Endothelial cell of umbilical vein (primary cell): Measurements from ENCODE around the gene SEC62. TPM values are rescaled to one million over a fixed set of nuclear protein-coding genes. Genes with fewer than 3 reads are reported as not detected.

ENCODE experiments used
- BruUV-seq: library from RNA; stranded (reverse); fragments of 400-500 nt; replicated peaks from 2 replicates; lab custom pipeline; 2021; lab: Mats Ljungman, UMichigan
- CTCF ChIA-PET: fragments of 300-600, 350-600 bp; sonication (Branson Sonifier 250); formaldehyde crosslinking; loops from one replicate; lab custom pipeline; 2021; ENCODE audit warnings: antibody characterized with exemption, inconsistent platforms; lab: Charles Lee
- POLR2A ChIA-PET: fragments of 300-600, 350-600 bp; sonication (Branson Sonifier 250); formaldehyde crosslinking; loops from one replicate; lab custom pipeline; 2021; ENCODE audit warnings: antibody characterized with exemption, inconsistent platforms; lab: Charles Lee
- DNase-seq: peaks from one replicate; pipeline ENCODE4 v3.0.0-alpha.2; 2011; ENCODE audit warnings: low read depth, low spot score
- FAIRE-seq: peaks from 2 replicates; lab custom pipeline; 2011; peaks lifted over from hg19 to GRCh38; lab: Jason Lieb, UNC
- H2AFZ ChIP-seq: 2 replicates; pipeline ENCODE4 v1.6.0; 2012; ENCODE audit warnings: low read depth, low read length, control low read depth, inconsistent platforms
- H3K27ac ChIP-seq: 2 replicates; pipeline ENCODE4 v1.5.1; 2011; ENCODE audit warnings: low read depth, mild to moderate bottlenecking, control low read depth, low read length, moderate library complexity; ENCODE audit not compliant: insufficient read depth
- H3K27me3 ChIP-seq, 2 experiments: 2 replicates each; pipeline versions ENCODE4 v1.6.0 to v1.6.1; 2011; ENCODE audit warnings: low read length in 2 of 2, mixed read lengths in 1 of 2; ENCODE audit not compliant: control insufficient read depth in 2 of 2, insufficient read depth in 2 of 2
- H3K36me3 ChIP-seq, 2 experiments: 2 replicates in 1 of 2; 3 replicates in 1 of 2; pipeline ENCODE4 v1.5.1; 2011; ENCODE audit warnings: low read length in 2 of 2, mild to moderate bottlenecking in 1 of 2, moderate library complexity in 1 of 2; ENCODE audit not compliant: control insufficient read depth in 2 of 2, insufficient read depth in 2 of 2; ENCODE audit errors: extremely low read depth in 1 of 2
- H3K4me1 ChIP-seq: 3 replicates; pipeline ENCODE4 v1.5.1; 2011; ENCODE audit warnings: mild to moderate bottlenecking, low read length; ENCODE audit not compliant: control insufficient read depth, insufficient read depth; ENCODE audit errors: extremely low read depth
- H3K4me2 ChIP-seq: 2 replicates; pipeline ENCODE4 v1.6.1; 2011; ENCODE audit warnings: low read length, control low read depth, mixed read lengths; ENCODE audit not compliant: insufficient read depth
- H3K4me3 ChIP-seq, 3 experiments: fragments of 200-600 bp in 1 of 3; sonication (generic), shearing (Covaris generic) in 1 of 3; replicated peaks in 1 of 3; 2 replicates each; pipeline ENCODE4 v1.5.1; 2011 to 2016; ENCODE audit warnings: control low read depth in 3 of 3, low read length in 3 of 3, mild to moderate bottlenecking in 2 of 3, inconsistent platforms in 1 of 3, low read depth in 1 of 3, moderate library complexity in 1 of 3; ENCODE audit not compliant: insufficient read depth in 1 of 3
- H3K79me2 ChIP-seq: 2 replicates; pipeline ENCODE4 v1.6.0; 2012; ENCODE audit warnings: low read length, inconsistent platforms; ENCODE audit not compliant: control insufficient read depth, insufficient read depth
- H3K9ac ChIP-seq: replicated peaks from 2 replicates; pipeline ENCODE3; 2011; ENCODE audit warnings: low read length, control low read depth; ENCODE audit not compliant: insufficient read depth; ENCODE audit errors: extremely low read depth
- H3K9me1 ChIP-seq: replicated peaks from 3 replicates; pipeline ENCODE4 v1.6.0; 2011; ENCODE audit warnings: mild to moderate bottlenecking, low read length; ENCODE audit not compliant: control insufficient read depth, insufficient read depth; ENCODE audit errors: extremely low read depth
- H3K9me3 ChIP-seq: replicated peaks from 2 replicates; pipeline ENCODE4 v1.5.1; 2012; ENCODE audit warnings: low read length, inconsistent platforms; ENCODE audit not compliant: control insufficient read depth, insufficient read depth
- H4K20me1 ChIP-seq: replicated peaks from 2 replicates; pipeline ENCODE3; 2011; ENCODE audit warnings: mild to moderate bottlenecking, low read length; ENCODE audit not compliant: control insufficient read depth, insufficient read depth; ENCODE audit errors: extremely low read depth
- CTCF ChIP-seq, 2 donors: IDR thresholded peaks; 1 replicate in 1 of 2; 2 replicates in 1 of 2; pipeline ENCODE4 v1.5.1; 2011; ENCODE audit warnings: low read length in 2 of 2, mild to moderate bottlenecking in 2 of 2, moderate library complexity in 2 of 2, control low read depth in 1 of 2, inconsistent platforms in 1 of 2, low read depth in 1 of 2; ENCODE audit not compliant: insufficient read depth in 1 of 2; ENCODE audit errors: extremely low read depth in 1 of 2
- EZH2 ChIP-seq: IDR thresholded peaks from 2 replicates; pipeline ENCODE4 v1.6.1; 2012; ENCODE audit warnings: borderline replicate concordance, low read depth, mild to moderate bottlenecking, moderate library complexity, low read length, inconsistent platforms; ENCODE audit not compliant: severe bottlenecking
- FOS ChIP-seq: IDR thresholded peaks from 2 replicates; pipeline ENCODE4 v1.6.1; 2011; ENCODE audit warnings: mild to moderate bottlenecking, low read length, moderate library complexity, borderline replicate concordance; ENCODE audit not compliant: insufficient read depth
- GATA2 ChIP-seq: IDR thresholded peaks from 2 replicates; pipeline ENCODE4 v1.7.0; 2011; ENCODE audit warnings: low read depth, mild to moderate bottlenecking, moderate library complexity, mixed read lengths, low read length; ENCODE audit not compliant: insufficient read length, insufficient read depth
- JUN ChIP-seq: IDR thresholded peaks from 2 replicates; pipeline ENCODE4 v1.6.1; 2011; ENCODE audit warnings: borderline replicate concordance, low read depth; ENCODE audit not compliant: insufficient read length, insufficient read depth
- MYC ChIP-seq: IDR thresholded peaks from one replicate; pipeline ENCODE4 v1.6.1; 2011; ENCODE audit warnings: mild to moderate bottlenecking, low read depth, low read length
- POLR2A ChIP-seq: IDR thresholded peaks from 2 replicates; pipeline ENCODE4 v1.6.1; 2012; ENCODE audit warnings: low read depth, mild to moderate bottlenecking, control low read depth, low read length
- POLR2AphosphoS5 ChIP-seq: IDR thresholded peaks from 2 replicates; pipeline ENCODE4 v1.6.1; 2012; ENCODE audit warnings: low read depth, mild to moderate bottlenecking, control low read depth, low read length, moderate library complexity; ENCODE audit not compliant: insufficient read depth
- dilution Hi-C: fragments of 300-500 bp; cut with MboI; formaldehyde crosslinking; loops from one replicate; pipeline ENCODE4 v1.15.0; 2019; ENCODE audit warnings: low sequenced_read_pairs; ENCODE audit not compliant: extremely low pct_ligation_motif_present
- intact Hi-C: fragments of 100-400 bp; cut with micrococcal nuclease; formaldehyde crosslinking; loops from one replicate; pipeline ENCODE4 v1.10.0; 2022
- polyA plus RNA-seq, 4 experiments: library from polyadenylated mRNA; depleted of rRNA in 3 of 4; stranded (reverse) in 3 of 4; unstranded in 1 of 4; fragments of >200 nt; gene quantifications; 2 replicates each; pipeline versions ENCODE4 v1.2.1 to v1.2.3, GENCODE V29; 2011 to 2012; ENCODE audit warnings: missing spikeins in 1 of 4
- total RNA-seq: library from RNA; stranded (reverse); gene quantifications from 2 replicates; pipeline ENCODE4 v1.2.3, GENCODE V29; 2021
- TF ChIP-seq, protein P1 (sequence below): IDR thresholded peaks from 2 replicates; pipeline ENCODE4 v1.6.1; 2011; ENCODE audit not compliant: insufficient read depth, insufficient read length

Gene SEC62
- total and polyA plus RNA-seq, 2 donors (not counting 3 experiments of a cell fraction or from before 2014, with no cell fraction given): 90.7 to 90.8 TPM

DNA sequence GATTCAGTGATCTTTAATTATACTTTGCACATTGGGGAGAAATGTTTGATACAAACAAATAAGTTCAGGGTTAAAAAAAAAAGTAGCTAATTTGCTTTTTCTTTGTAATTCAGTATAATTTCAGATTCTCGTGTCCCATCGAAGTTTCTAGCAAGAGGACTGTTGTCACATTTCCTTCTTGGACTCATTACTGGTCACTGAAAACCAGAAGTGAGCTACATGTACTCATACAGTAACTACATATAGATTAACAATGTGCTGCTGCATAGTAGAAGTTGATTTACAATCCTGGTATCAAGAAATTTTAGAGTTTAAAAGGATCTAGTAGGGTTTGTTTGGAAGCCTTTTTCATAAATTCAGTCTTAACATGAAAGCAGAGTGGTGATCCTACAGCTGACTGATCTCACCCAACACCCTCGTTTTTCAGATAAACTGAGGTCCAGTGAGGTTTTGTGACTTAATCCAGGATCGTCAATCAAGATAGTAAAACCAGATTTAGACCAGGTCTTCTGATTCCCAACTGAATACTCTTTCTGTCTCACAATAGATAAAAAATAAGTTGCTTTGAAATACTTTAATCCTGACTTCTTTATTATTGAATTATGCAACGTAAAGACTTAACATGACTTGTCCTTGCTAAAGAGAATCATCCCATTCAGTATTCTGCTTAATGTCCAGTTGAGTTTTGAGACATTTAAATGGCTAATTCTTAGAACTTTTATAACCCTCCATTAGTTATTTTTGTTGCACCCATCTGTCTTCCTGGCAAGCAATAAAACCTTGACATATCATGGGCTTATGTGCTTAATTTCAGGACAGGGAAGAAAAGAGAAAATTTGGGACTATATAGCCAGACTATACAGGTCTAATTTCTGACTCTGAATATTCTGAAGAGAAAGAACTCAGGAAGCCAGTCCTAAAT, 2.8 kb downstream of the SEC62 start:
- no peak overlapping the region for H3K9ac ChIP-seq
- dilution Hi-C loops: no loop called here

More for the DNA sequence above, 2.8 kb downstream of the SEC62 start:
- no peaks in the 10 kb centered on the region for H3K9me3 ChIP-seq
- no peak overlapping the region for H2AFZ ChIP-seq
- H4K20me1 ChIP-seq: peaks cover 11% of the 10 kb centered on the region
- H3K4me1 ChIP-seq: peaks cover 18% of the 10 kb centered on the region
- intact Hi-C loops: no loop called here
- ChIA-PET CTCF (no interaction called here), POLR2A (no interaction called here)
- H3K27me3 ChIP-seq: no peaks in the 10 kb centered on the region
- TF ChIP-seq, protein P1, sequence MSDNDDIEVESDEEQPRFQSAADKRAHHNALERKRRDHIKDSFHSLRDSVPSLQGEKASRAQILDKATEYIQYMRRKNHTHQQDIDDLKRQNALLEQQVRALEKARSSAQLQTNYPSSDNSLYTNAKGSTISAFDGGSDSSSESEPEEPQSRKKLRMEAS: no peak
- TF ChIP-seq CTCF (IDR thresholded peaks at IDR 0.05; ENCODE audit: extremely low read depth in 1 of 2, insufficient read depth in 1 of 2, low read depth in 1 of 2, low read length in 2 of 2) (no peak), JUN (no peak), POLR2A (no peak), POLR2AphosphoS5 (no peak), GATA2 (no peak), FOS (no peak), EZH2 (no peak), MYC (no peak)
- H3K9me1 ChIP-seq: no peaks in the 10 kb centered on the region
- H3K27ac ChIP-seq: no peak overlapping the region
- no peak overlapping the region for H3K4me2 ChIP-seq
- H3K4me3 ChIP-seq: no peak overlapping the region
- FAIRE-seq (no peak), DNase-seq (no peak)
- H3K79me2 ChIP-seq: peaks cover 73% of the 10 kb centered on the region
- H3K36me3 ChIP-seq: peaks cover 0 to 5% of the 10 kb centered on the region in 2 experiments
- BruUV-seq: no TSS peak
